ENCODE data around the gene HOXC9. TPM values are rescaled to one million over a fixed set of nuclear protein-coding genes. Genes with fewer than 3 reads are reported as not detected.

The HOXC9 gene
- total and polyA plus RNA-seq, 4 donors = not detected

- Histone ChIP-seq H3K27ac (ENCODE audit: low read depth in 1 of 2, low read length in 2 of 2) (no peak overlapping the region), H3K4me3 (ENCODE audit: low read depth in 1 of 3, low read length in 3 of 3) (no peak overlapping the region), H3K9ac (ENCODE audit: low read depth in 1 of 2, low read length in 2 of 2) (no peak overlapping the region), H3K4me1 (ENCODE audit: control insufficient read depth in 4 of 4, insufficient read depth in 4 of 4, low read length in 3 of 4) (peaks cover 3 to 13% (median 8%) of the 10 kb centered on the region in 4 donors), H3K36me3 (ENCODE audit: control insufficient read depth in 4 of 4, insufficient read depth in 3 of 4, low read depth in 1 of 4, low read length in 3 of 4) (no peaks in the 10 kb centered on the region), H3K9me3 (ENCODE audit: control insufficient read depth in 4 of 4, low read length in 3 of 4) (peaks cover 0 to 7% (median 2%) of the 10 kb centered on the region in 4 donors), H3K27me3 (ENCODE audit: control insufficient read depth in 4 of 4, insufficient read depth in 4 of 4, low read length in 3 of 4) (peaks cover 16 to 35% (median 29%) of the 10 kb centered on the region in 4 donors)
- 12% methylated on average over 26 of the region's 26 CpGs for WGBS
- TF ChIP-seq EGR1 (IDR thresholded peaks at IDR 0.05; ENCODE audit: low read depth in 2 of 2) = no peak
- TF ChIP-seq TAF1 (conservative IDR thresholded peaks at IDR 0.05) = no peak
- TF ChIP-seq REST (IDR thresholded peaks at IDR 0.05) = no peak
- TF ChIP-seq ATF3 (IDR thresholded peaks at IDR 0.05) = no peak
- no peak for DNase-seq (ENCODE audit: low spot score)
These were observed 17.1 kb upstream of the HOXC9 start for GRCh38 chr12:53982648-53983567.

- H3K9ac ChIP-seq (ENCODE audit: low read depth in 1 of 2, low read length in 2 of 2) = no peak overlapping the region
- no peaks in the 10 kb centered on the region for H3K36me3 ChIP-seq (ENCODE audit: control insufficient read depth in 4 of 4, insufficient read depth in 3 of 4, low read depth in 1 of 4, low read length in 3 of 4)
- no peak overlapping the region for H3K4me3 ChIP-seq (ENCODE audit: low read depth in 1 of 3, low read length in 3 of 3)
- peaks cover 14 to 33% (median 28%) of the 10 kb centered on the region in 4 donors for H3K27me3 ChIP-seq (ENCODE audit: control insufficient read depth in 4 of 4, insufficient read depth in 4 of 4, low read length in 3 of 4)
- 9% methylated on average over 17 of the region's 17 CpGs for WGBS
- DNase-seq (ENCODE audit: low spot score) = no peak
- H3K27ac ChIP-seq (ENCODE audit: low read depth in 1 of 2, low read length in 2 of 2) = no peak overlapping the region
- peaks cover 0 to 7% (median 2%) of the 10 kb centered on the region in 4 donors for H3K9me3 ChIP-seq (ENCODE audit: control insufficient read depth in 4 of 4, low read length in 3 of 4)
- TF ChIP-seq MAX (IDR thresholded peaks at IDR 0.05) = no peak
- no peak for TF ChIP-seq FOXA2 (IDR thresholded peaks at IDR 0.05)
- no peak for TF ChIP-seq REST (IDR thresholded peaks at IDR 0.05)
- peaks cover 3 to 13% (median 8%) of the 10 kb centered on the region in 4 donors for H3K4me1 ChIP-seq (ENCODE audit: control insufficient read depth in 4 of 4, insufficient read depth in 4 of 4, low read length in 3 of 4)
These were observed 16.4 kb upstream of the HOXC9 start for GRCh38 chr12:53983568-53983949.

Measured in liver (tissue), 9 donors.